ENCODE results near the gene IVD. TPM values are rescaled to one million over a fixed set of nuclear protein-coding genes. Genes with fewer than 3 reads are reported as not detected.

Gene IVD
- total and polyA plus RNA-seq, 2 of the 4 experiments (the other 2 are of a cell fraction) = 31.7 to 41.1 TPM

- no peak overlapping the region for H2AK5ac ChIP-seq (ENCODE audit: low read depth, low read length)
- no peak overlapping the region for H3K18ac ChIP-seq (ENCODE audit: low read depth, low read length)
- no peak overlapping the region for H3K9ac ChIP-seq (ENCODE audit: low read depth, low read length)
- in situ Hi-C loops (cut with MboI; ENCODE audit: low sequenced_read_pairs) = no loop called here
- TF ChIP-seq MAFK (IDR thresholded peaks at IDR 0.05; ENCODE audit: low read depth, low read length) = no peak
- no peak for TF ChIP-seq RAD21 (IDR thresholded peaks at IDR 0.05; ENCODE audit: low read length)
- no peak for TF ChIP-seq CHD1 (IDR thresholded peaks at IDR 0.05; ENCODE audit: low read depth, low read length)
- TF ChIP-seq MAZ (IDR thresholded peaks at IDR 0.05; ENCODE audit: borderline replicate concordance, low read depth, low read length) = no peak
- TF ChIP-seq MXI1 (IDR thresholded peaks at IDR 0.05; ENCODE audit: borderline replicate concordance, low read depth, low read length) = no peak
- no peak for TF ChIP-seq FOS (IDR thresholded peaks at IDR 0.05; ENCODE audit: low read depth, low read length)
- no peak for TF ChIP-seq POLR2A (IDR thresholded peaks at IDR 0.05; ENCODE audit: low read depth, low read length)
- no peak for TF ChIP-seq NFE2L2 (IDR thresholded peaks at IDR 0.05; ENCODE audit: low read depth, low read length)
- no peak for TF ChIP-seq RFX5 (IDR thresholded peaks at IDR 0.05; ENCODE audit: low read depth, low read length)
- TF ChIP-seq, protein P1, sequence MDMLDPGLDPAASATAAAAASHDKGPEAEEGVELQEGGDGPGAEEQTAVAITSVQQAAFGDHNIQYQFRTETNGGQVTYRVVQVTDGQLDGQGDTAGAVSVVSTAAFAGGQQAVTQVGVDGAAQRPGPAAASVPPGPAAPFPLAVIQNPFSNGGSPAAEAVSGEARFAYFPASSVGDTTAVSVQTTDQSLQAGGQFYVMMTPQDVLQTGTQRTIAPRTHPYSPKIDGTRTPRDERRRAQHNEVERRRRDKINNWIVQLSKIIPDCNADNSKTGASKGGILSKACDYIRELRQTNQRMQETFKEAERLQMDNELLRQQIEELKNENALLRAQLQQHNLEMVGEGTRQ (IDR thresholded peaks at IDR 0.05; ENCODE audit: low read depth, low read length) = no peak
- TF ChIP-seq BHLHE40 (IDR thresholded peaks at IDR 0.05; ENCODE audit: low read depth, low read length) = no peak
- TF ChIP-seq, protein P2, sequence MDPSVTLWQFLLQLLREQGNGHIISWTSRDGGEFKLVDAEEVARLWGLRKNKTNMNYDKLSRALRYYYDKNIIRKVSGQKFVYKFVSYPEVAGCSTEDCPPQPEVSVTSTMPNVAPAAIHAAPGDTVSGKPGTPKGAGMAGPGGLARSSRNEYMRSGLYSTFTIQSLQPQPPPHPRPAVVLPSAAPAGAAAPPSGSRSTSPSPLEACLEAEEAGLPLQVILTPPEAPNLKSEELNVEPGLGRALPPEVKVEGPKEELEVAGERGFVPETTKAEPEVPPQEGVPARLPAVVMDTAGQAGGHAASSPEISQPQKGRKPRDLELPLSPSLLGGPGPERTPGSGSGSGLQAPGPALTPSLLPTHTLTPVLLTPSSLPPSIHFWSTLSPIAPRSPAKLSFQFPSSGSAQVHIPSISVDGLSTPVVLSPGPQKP (IDR thresholded peaks at IDR 0.05; ENCODE audit: borderline replicate concordance, low read depth, low read length) = no peak
- TF ChIP-seq SMC3 (IDR thresholded peaks at IDR 0.05; ENCODE audit: low read depth, low read length) = no peak
- no peak for TF ChIP-seq RCOR1 (IDR thresholded peaks at IDR 0.05; ENCODE audit: insufficient replicate concordance, low read length)
- H3K36me3 ChIP-seq (ENCODE audit: control insufficient read depth, insufficient read depth, low read length) = peaks cover 43% of the 10 kb centered on the region
- H3K4ac ChIP-seq (ENCODE audit: low read depth, low read length) = no peak overlapping the region
- no peak overlapping the region for H2AFZ ChIP-seq (replicated peaks; ENCODE audit: low read length, poor library complexity)
- H4K91ac ChIP-seq (ENCODE audit: insufficient read depth, low read depth, low read length) = no peak overlapping the region
- H2BK5ac ChIP-seq (ENCODE audit: low read depth, low read length, poor library complexity, severe bottlenecking) = no peak overlapping the region
- intact Hi-C loops (cut with micrococcal nuclease) = no loop called here
- H3K56ac ChIP-seq (ENCODE audit: extremely low read depth, insufficient read depth, low read length) = no peak overlapping the region
- ChIA-PET POLR2A (ENCODE audit: unreplicated experiment) (no interaction called here), CTCF (no interaction called here)
- no peak overlapping the region for H4K5ac ChIP-seq (ENCODE audit: low read depth, low read length)
- H3K27ac ChIP-seq (ENCODE audit: insufficient read depth, low read length) = no peak overlapping the region
- DNase-seq (no peak), ATAC-seq (ENCODE audit: low read depth) (no peak)
- no peak overlapping the region for H2BK15ac ChIP-seq (ENCODE audit: low read depth, low read length)
- no TSS peak for BruUV-seq (replicated peaks)
- H2AK9ac ChIP-seq (replicated peaks; ENCODE audit: low read depth, low read length, poor library complexity) = no peak overlapping the region
- H3K4me3 ChIP-seq (ENCODE audit: insufficient read depth, low read depth, low read length) = no peak overlapping the region
- dilution Hi-C loops (cut with HindIII; ENCODE audit: low sequenced_read_pairs, unreplicated experiment) = no loop called here
- no peak overlapping the region for H3K23ac ChIP-seq (ENCODE audit: low read depth, low read length)
- H2BK120ac ChIP-seq (ENCODE audit: low read depth, low read length) = no peak overlapping the region
- WGBS, 2 experiments (ENCODE audit: extremely low coverage in 2 of 2, insufficient read length in 1 of 2) = no CpG with 5 or more reads among the region's 3 CpGs
- no peaks in the 10 kb centered on the region for H3K27me3 ChIP-seq (ENCODE audit: control insufficient read depth, insufficient read depth, low read length)
- H3K9me3 ChIP-seq (ENCODE audit: control insufficient read depth, insufficient read depth, low read length) = no peaks in the 10 kb centered on the region
- H3K9me1 ChIP-seq (ENCODE audit: insufficient read depth, low read length) = no peaks in the 10 kb centered on the region; the same call in 1 of the 2 replicates
- no peak overlapping the region for H2BK20ac ChIP-seq (ENCODE audit: low read depth, low read length)
- peaks cover 8 to 25% of the 10 kb centered on the region in 2 experiments; a peak in 3 of 4 replicates for H3K79me1 ChIP-seq (ENCODE audit: low read depth in 1 of 2, low read length in 2 of 2)
- H4K8ac ChIP-seq (ENCODE audit: low read depth in 2 of 2, low read length in 2 of 2) = no peak overlapping the region
- no peak overlapping the region for H3K14ac ChIP-seq (replicated peaks; ENCODE audit: low read depth, low read length)
- H3K4me1 ChIP-seq (ENCODE audit: control insufficient read depth, insufficient read depth, low read length) = no peaks in the 10 kb centered on the region
- H3K4me2 ChIP-seq (ENCODE audit: low read depth, low read length) = no peak overlapping the region
- peaks cover 23% of the 10 kb centered on the region; the same call in 1 of the 2 replicates for H4K20me1 ChIP-seq (ENCODE audit: insufficient read depth, low read length)
Observed at GRCh38 chr15:40464595-40465185, 59.1 kb downstream of the IVD start.

All from IMR-90 (cell line).